OCI-LY3 (cell line): ENCODE data around the gene OGDH.

Experiments
- EZH2phosphoT487 ChIP-seq: fragments of 200-600 bp; shearing (Covaris generic); IDR thresholded peaks from 2 replicates; pipeline ENCODE4 v1.6.1; 2018; ENCODE audit warnings: antibody characterized with exemption, mixed run types, low read depth
- TF ChIP-seq, protein P1 (sequence below): fragments of 200-600, 300-600 bp; sonication (generic); IDR thresholded peaks from 2 replicates; pipeline ENCODE4 v1.5.1; 2014; ENCODE audit warnings: antibody characterized with exemption, low read length, low read depth

GRCh38 chr7:44754802-44755697 is 148.6 kb downstream of the OGDH start:
- TF ChIP-seq, protein P1, sequence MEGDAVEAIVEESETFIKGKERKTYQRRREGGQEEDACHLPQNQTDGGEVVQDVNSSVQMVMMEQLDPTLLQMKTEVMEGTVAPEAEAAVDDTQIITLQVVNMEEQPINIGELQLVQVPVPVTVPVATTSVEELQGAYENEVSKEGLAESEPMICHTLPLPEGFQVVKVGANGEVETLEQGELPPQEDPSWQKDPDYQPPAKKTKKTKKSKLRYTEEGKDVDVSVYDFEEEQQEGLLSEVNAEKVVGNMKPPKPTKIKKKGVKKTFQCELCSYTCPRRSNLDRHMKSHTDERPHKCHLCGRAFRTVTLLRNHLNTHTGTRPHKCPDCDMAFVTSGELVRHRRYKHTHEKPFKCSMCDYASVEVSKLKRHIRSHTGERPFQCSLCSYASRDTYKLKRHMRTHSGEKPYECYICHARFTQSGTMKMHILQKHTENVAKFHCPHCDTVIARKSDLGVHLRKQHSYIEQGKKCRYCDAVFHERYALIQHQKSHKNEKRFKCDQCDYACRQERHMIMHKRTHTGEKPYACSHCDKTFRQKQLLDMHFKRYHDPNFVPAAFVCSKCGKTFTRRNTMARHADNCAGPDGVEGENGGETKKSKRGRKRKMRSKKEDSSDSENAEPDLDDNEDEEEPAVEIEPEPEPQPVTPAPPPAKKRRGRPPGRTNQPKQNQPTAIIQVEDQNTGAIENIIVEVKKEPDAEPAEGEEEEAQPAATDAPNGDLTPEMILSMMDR: no peak
- TF ChIP-seq EZH2phosphoT487: no peak
